Lower leg skin (tissue), 3 donors: ENCODE data around the gene IL15RA.

Source experiments
- CTCF ChIP-seq, 3 donors: fragments of 450-650 bp; IDR thresholded peaks; one replicate each; pipeline ENCODE4 v1.5.1; 2016; ENCODE audit warnings: antibody characterized with exemption in 3 of 3, mild to moderate bottlenecking in 3 of 3, moderate library complexity in 2 of 3
- POLR2A ChIP-seq, 2 donors: fragments of 450-650 bp; IDR thresholded peaks; one replicate each; pipeline ENCODE4 v1.6.1; 2016 to 2017; ENCODE audit warnings: antibody characterized with exemption in 2 of 2, mild to moderate bottlenecking in 1 of 2, moderate library complexity in 1 of 2

GRCh38 chr10:6005856-6006395 lies 28.6 kb upstream of the IL15RA start:
- TF ChIP-seq CTCF (IDR thresholded peaks at IDR 0.05) (no peak), POLR2A (IDR thresholded peaks at IDR 0.05) (no peak)
